Subcutaneous abdominal adipose tissue (tissue), 5 donors: ENCODE data around the gene TMTC2.

Experiments used
- H3K27ac ChIP-seq: one replicate; pipeline ENCODE4 v1.7.0; 2013; ENCODE audit warnings: low read depth, mild to moderate bottlenecking, inconsistent platforms, low read length, moderate library complexity
- H3K27me3 ChIP-seq, 5 donors: one replicate each; pipeline ENCODE4 v1.7.0; 2013; ENCODE audit warnings: low read length in 5 of 5, inconsistent platforms in 1 of 5; ENCODE audit not compliant: control insufficient read depth in 5 of 5, insufficient read depth in 4 of 5
- H3K36me3 ChIP-seq, 5 donors: one replicate each; pipeline ENCODE4 v1.7.0; 2013; ENCODE audit warnings: low read length in 5 of 5; ENCODE audit not compliant: control insufficient read depth in 5 of 5, insufficient read depth in 5 of 5
- H3K4me1 ChIP-seq, 5 donors: one replicate each; pipeline ENCODE4 v1.7.0; 2013; ENCODE audit warnings: low read length in 5 of 5, mild to moderate bottlenecking in 3 of 5, moderate library complexity in 1 of 5; ENCODE audit not compliant: control insufficient read depth in 5 of 5, insufficient read depth in 5 of 5
- H3K4me3 ChIP-seq, 5 donors: one replicate each; pipeline ENCODE4 v1.7.0; 2013; ENCODE audit warnings: low read length in 5 of 5, low read depth in 1 of 5
- H3K9ac ChIP-seq, 5 donors: one replicate each; pipeline ENCODE4 v1.7.0; 2013; ENCODE audit warnings: low read length in 5 of 5, mild to moderate bottlenecking in 4 of 5, moderate library complexity in 3 of 5
- H3K9me3 ChIP-seq, 5 donors: one replicate each; pipeline ENCODE4 v1.7.0; 2013; ENCODE audit warnings: low read length in 5 of 5; ENCODE audit not compliant: control insufficient read depth in 5 of 5
- donor health status: healthy.
- donor health status: healthy.
- donor health status: healthy.
- donor health status: healthy.
- donor health status: healthy.

The TMTC2 gene

DNA sequence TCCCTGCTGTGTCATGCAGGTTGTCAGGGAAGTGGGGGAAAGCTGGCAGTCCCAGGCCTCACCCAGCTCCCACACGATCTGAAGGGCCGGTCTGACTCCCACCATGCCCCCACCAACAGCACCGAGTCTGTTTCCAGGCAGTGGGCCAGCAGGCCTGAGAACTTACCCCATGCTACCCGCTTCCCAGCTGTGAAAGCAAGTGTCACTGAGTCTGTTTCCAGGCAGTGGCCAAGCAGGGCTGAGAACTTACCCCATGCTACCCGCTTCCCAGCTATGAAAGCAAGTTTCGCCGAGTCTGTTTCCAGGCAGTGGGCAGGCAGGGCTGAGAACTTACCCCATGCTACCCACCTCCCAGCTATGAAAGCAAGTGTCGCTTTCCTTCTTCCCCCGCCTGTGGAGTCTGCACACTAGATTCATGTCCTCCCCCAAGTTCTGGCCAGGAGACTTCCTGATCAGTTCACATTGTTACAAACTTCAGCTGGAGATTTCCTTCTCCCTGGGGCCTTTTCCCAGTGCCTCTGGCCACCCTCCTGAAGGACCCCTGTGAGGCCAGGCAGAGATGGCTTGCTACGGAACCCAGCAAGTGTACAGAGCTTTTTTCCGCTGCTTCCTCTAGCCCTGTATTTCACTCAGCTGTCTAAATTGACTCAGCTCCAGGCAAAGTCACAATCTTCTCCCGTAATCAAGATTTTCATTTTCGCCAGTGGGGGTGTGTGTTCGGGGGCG lies 435.4 kb downstream of the TMTC2 start:
- Histone ChIP-seq H3K9ac (no peak overlapping the region), H3K9me3 (no peaks in the 10 kb centered on the region), H3K36me3 (no peaks in the 10 kb centered on the region), H3K27me3 (no peaks in the 10 kb centered on the region), H3K4me3 (peak overlapping the region in 4 of 5 donors; percentile 11 to 47 (median 30)), H3K4me1 (no peaks in the 10 kb centered on the region), H3K27ac (no peak overlapping the region)

DNA sequence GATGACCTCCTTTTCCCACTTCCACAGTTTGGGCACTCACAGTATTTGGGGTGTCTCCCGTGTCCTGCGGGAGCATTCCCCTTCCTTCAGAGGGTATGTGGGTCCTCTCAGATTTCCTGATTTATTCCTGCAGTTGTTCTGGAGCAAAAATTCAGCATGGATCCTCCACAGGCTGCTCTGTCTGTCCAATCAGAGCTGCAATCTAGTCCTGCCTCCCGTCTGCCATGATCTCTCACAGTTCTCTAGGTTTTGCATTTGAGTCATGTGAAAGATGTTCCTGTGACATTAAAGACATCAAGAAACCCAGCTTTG lies 435.9 kb downstream of the TMTC2 start:
- no peaks in the 10 kb centered on the region for H3K9me3 ChIP-seq
- H3K36me3 ChIP-seq, result no peaks in the 10 kb centered on the region
- H3K4me1 ChIP-seq, result no peaks in the 10 kb centered on the region
- no peak overlapping the region for H3K9ac ChIP-seq
- peak overlapping the region in 4 of 5 donors; percentile 11 to 47 (median 30) for H3K4me3 ChIP-seq
- H3K27ac ChIP-seq, result no peak overlapping the region
- no peaks in the 10 kb centered on the region for H3K27me3 ChIP-seq

DNA sequence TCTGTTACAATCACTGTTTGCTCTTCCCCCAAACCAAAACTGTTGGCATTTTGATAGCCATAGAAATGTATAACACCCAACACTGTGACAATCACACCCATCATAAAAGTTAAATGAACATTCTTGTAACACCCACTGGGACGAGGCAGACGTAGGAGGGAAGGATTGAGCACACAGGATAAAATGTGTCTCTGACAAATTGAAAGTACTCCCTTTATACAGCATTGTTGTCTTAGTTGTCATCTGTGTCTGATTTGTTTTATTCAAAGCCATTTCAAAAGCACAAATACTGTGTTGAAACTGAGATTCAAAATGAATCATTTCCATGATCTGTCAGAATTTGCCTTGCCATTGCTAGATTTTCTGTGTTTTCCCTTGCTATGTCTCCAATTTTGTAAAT lies 436.3 kb downstream of the TMTC2 start:
- H3K27ac ChIP-seq, result no peak overlapping the region

DNA sequence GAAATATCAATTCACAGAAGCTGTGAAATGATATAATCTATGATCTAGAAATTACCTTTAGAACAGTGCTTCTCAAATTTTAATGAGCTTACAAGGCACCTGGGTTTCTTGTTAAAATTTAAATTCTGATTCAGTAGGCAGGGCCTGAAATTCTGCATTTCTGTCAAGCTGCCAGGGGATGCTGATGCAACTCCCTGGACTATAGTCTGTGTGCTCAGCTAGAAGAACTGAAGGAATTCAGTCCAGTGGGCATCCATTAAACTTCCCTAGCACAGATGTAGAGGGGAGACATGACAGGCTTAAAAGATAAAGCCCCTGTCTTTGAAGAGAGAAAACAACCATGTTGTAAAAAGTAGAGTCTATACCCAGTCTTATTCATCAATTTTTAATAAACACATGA lies 441.8 kb downstream of the TMTC2 start:
- no peaks in the 10 kb centered on the region for H3K9me3 ChIP-seq
- no peak overlapping the region for H3K9ac ChIP-seq
- H3K4me1 ChIP-seq, result no peaks in the 10 kb centered on the region
- no peak overlapping the region for H3K27ac ChIP-seq
- H3K4me3 ChIP-seq, result no peak overlapping the region
- H3K36me3 ChIP-seq, result peaks cover 0 to 4% (median 2%) of the 10 kb centered on the region in 5 donors
- H3K27me3 ChIP-seq, result no peaks in the 10 kb centered on the region

More for the DNA sequence above, 436.3 kb downstream of the TMTC2 start:
- H3K4me3 ChIP-seq, result peak overlapping the region in 3 of 5 donors; percentile 11 to 38 (median 21)
- H3K36me3 ChIP-seq, result no peaks in the 10 kb centered on the region
- H3K27me3 ChIP-seq, result no peaks in the 10 kb centered on the region
- no peaks in the 10 kb centered on the region for H3K9me3 ChIP-seq
- no peak overlapping the region for H3K9ac ChIP-seq
- no peaks in the 10 kb centered on the region for H3K4me1 ChIP-seq

DNA sequence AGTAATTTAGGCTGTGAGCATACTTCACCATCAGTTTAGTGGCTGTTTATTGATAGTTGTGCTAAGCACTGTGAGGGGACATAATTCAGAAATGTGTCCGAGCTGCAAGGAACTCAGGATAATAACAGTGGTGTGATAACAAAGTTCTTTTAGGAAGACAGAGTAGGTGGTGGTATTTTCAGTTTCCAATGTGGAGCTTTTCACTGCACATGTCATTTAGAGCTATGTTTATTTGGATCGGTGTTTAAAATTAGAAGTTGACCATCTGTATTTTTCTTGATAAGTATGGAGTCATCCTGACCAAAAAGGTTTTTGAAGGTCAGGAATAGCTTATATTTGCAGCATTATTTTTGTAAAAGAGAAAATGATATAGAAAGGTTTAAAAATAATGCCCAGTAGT lies 443.5 kb downstream of the TMTC2 start:
- H3K4me3 ChIP-seq, result no peak overlapping the region
- peaks cover 0 to 4% (median 2%) of the 10 kb centered on the region in 5 donors for H3K36me3 ChIP-seq
- H3K27me3 ChIP-seq, result no peaks in the 10 kb centered on the region
- no peak overlapping the region for H3K27ac ChIP-seq
- no peaks in the 10 kb centered on the region for H3K9me3 ChIP-seq
- H3K4me1 ChIP-seq, result no peaks in the 10 kb centered on the region
- H3K9ac ChIP-seq, result no peak overlapping the region

DNA sequence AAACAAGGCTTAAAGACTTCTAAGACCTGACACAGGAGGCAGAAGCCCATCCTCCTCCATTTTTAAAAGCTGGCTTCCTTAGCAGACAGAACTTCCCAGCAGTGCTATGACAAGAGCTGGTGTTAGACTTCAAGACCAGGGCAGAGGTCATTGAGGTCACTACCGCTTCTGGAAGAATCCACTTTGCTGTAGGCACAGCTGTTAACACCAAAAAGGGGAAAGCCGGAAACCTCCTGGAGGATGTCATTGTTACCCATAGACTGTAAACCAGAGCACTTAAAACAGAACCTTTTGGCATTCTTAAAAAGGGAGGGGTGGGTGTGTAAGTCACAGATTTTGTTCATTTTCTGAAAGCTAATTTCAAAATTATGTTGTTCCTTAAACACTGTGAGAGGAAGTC lies 445.7 kb downstream of the TMTC2 start:
- Histone ChIP-seq H3K4me1 (no peaks in the 10 kb centered on the region), H3K9me3 (no peaks in the 10 kb centered on the region), H3K36me3 (peaks cover 0 to 4% (median 2%) of the 10 kb centered on the region in 5 donors), H3K27me3 (no peaks in the 10 kb centered on the region), H3K27ac (no peak overlapping the region), H3K9ac (no peak overlapping the region), H3K4me3 (no peak overlapping the region)

DNA sequence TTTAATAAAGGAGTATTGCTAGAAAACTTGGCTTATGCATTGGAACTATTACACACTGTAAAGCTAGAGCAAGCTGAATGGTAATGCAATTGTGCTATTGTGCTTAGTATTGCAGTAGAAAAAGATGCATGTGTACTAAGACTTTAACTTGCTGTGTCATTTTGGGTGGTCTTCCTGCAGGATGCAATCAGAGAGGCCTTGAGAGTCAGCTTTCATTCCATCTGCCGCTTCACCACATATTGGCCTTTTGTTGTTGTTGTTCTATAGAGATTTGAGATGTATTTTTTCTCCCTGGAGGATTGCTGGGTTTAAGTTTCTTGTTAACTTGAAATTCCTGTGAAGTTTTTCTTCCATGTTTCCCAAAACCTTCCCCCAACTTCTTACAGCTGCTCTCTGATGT lies 449.7 kb downstream of the TMTC2 start:
- H3K36me3 ChIP-seq, result peaks cover 0 to 4% (median 2%) of the 10 kb centered on the region in 5 donors
- no peak overlapping the region for H3K9ac ChIP-seq
- no peaks in the 10 kb centered on the region for H3K27me3 ChIP-seq
- H3K4me1 ChIP-seq, result no peaks in the 10 kb centered on the region
- peaks cover 0 to 6% (median 2%) of the 10 kb centered on the region in 5 donors for H3K9me3 ChIP-seq
- H3K27ac ChIP-seq, result no peak overlapping the region
- no peak overlapping the region for H3K4me3 ChIP-seq

DNA sequence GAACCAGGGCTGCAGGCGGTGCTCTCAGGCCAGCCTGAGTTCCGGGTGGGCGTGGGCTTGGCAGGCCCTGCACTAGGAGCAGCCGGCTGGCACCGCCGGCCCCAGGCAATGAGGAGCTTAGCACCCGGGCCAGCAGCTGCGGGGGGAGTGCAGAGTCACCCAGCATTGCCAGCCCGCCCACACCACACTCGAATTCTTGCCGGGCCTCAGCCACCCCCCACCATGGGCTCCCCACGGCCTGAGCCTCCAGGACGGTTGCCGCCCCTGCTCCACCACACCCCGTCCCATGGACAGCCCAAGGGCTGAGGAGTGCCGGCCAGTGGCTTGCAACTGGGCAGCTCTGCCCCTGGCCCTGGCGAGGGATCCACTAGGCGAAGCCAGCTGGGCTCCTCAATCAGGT lies 453.4 kb downstream of the TMTC2 start:
- H3K27me3 ChIP-seq, result no peaks in the 10 kb centered on the region
- peaks cover 0 to 6% (median 2%) of the 10 kb centered on the region in 5 donors for H3K9me3 ChIP-seq
- no peaks in the 10 kb centered on the region for H3K4me1 ChIP-seq
- H3K9ac ChIP-seq, result no peak overlapping the region
- H3K36me3 ChIP-seq, result no peaks in the 10 kb centered on the region
- H3K27ac ChIP-seq, result no peak overlapping the region
- H3K4me3 ChIP-seq, result no peak overlapping the region

DNA sequence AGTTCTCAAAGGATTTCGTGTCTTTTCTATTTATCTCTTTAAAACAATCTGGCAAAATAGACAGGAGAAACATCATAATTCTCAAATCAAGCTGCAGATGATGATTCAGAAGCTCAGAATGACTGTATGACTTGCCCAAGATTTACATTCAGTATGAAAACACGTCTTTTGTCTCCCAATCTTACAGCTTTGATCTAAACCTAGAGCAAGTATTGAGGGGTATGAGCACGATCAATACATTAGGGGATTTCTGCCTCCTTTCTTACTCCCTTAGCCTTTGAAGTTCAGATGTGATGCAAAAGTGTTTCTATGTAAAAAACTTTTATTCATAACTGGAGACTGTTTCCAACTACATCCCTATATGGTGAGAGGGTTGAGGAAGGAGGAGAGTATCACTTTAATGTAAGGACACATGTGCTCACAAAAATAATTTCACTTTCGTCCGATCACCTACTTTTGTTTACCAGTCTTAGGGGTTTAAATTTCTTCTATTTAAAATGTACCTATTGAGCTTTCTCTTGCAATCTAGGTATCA lies 454.8 kb downstream of the TMTC2 start:
- Histone ChIP-seq H3K4me1 (no peaks in the 10 kb centered on the region), H3K9me3 (peaks cover 0 to 6% (median 2%) of the 10 kb centered on the region in 5 donors), H3K9ac (no peak overlapping the region), H3K36me3 (no peaks in the 10 kb centered on the region), H3K27ac (no peak overlapping the region), H3K27me3 (no peaks in the 10 kb centered on the region), H3K4me3 (no peak overlapping the region)

DNA sequence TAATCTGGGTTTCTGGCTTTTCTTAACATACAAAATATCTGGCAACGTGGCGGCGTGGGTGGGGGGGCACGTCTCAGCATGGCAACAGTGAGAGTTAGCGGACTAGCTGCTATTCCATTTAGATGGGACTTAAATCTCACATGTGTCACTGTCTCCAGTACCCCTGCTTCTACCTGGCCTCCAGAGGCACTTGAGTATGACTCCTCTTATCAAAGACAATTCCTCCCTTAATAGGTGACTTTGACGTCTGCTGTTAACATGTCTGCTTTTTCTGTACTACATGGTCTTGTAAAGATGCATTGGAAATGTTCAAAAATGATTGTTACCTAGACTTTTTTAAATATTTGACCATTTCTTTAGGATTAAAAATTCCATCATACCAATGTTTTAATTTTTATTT lies 456.2 kb downstream of the TMTC2 start:
- H3K4me1 ChIP-seq, result no peaks in the 10 kb centered on the region
- H3K27ac ChIP-seq, result no peak overlapping the region
- H3K9ac ChIP-seq, result no peak overlapping the region
- H3K36me3 ChIP-seq, result no peaks in the 10 kb centered on the region
- no peak overlapping the region for H3K4me3 ChIP-seq
- H3K9me3 ChIP-seq, result peaks cover 0 to 6% (median 2%) of the 10 kb centered on the region in 5 donors
- H3K27me3 ChIP-seq, result no peaks in the 10 kb centered on the region
